ENCODE data around the gene CSH2.

Gene CSH2

GRCh38 chr17:63834431-63835166, 38.9 kb downstream of the CSH2 start:
- peak; percentile 23 to 60 (median 47) for DNase-seq (ENCODE audit: low read depth in 3 of 3)

- no peak for DNase-seq (ENCODE audit: low read depth in 3 of 3)
These were observed 39.6 kb downstream of the CSH2 start for GRCh38 chr17:63833741-63834373.

- DNase-seq (ENCODE audit: low read depth in 3 of 3): no peak
These were observed 40.3 kb downstream of the CSH2 start for GRCh38 chr17:63833026-63833740.

GRCh38 chr17:63832455-63832854, 41.0 kb downstream of the CSH2 start:
- DNase-seq (ENCODE audit: low read depth in 3 of 3): no peak

- DNase-seq (ENCODE audit: low read depth in 3 of 3): no peak
These were observed 41.5 kb downstream of the CSH2 start for GRCh38 chr17:63832014-63832413.

- DNase-seq (ENCODE audit: low read depth in 3 of 3): no peak
These were observed 42.0 kb downstream of the CSH2 start for GRCh38 chr17:63831505-63831904.

GRCh38 chr17:63830904-63831491, 42.5 kb downstream of the CSH2 start:
- DNase-seq (ENCODE audit: low read depth in 3 of 3): no peak

- DNase-seq (ENCODE audit: low read depth in 3 of 3): no peak
These were observed 43.2 kb downstream of the CSH2 start for GRCh38 chr17:63830278-63830677.

- no peak for DNase-seq (ENCODE audit: low read depth in 3 of 3)
These were observed 44.5 kb downstream of the CSH2 start for GRCh38 chr17:63828936-63829335.

- no peak for DNase-seq (ENCODE audit: low read depth in 3 of 3)
These were observed 45.7 kb downstream of the CSH2 start for GRCh38 chr17:63827801-63828221.

GRCh38 chr17:63827002-63827800, 46.3 kb downstream of the CSH2 start, which contains the start of the genes FTSJ3 and PSMC5:
Gene FTSJ3 (minus strand): TSS chr17:63827663. CDS start chr17:63826902, 761 bp downstream.
Gene PSMC5 (plus strand): TSS chr17:63827431. CDS start chr17:63827491, 60 bp downstream.
- DNase-seq (ENCODE audit: low read depth in 3 of 3): peak; percentile 83 to 93 (median 92)

- DNase-seq (ENCODE audit: low read depth in 3 of 3): no peak
These were observed 46.9 kb downstream of the CSH2 start for GRCh38 chr17:63826468-63827001.

- DNase-seq (ENCODE audit: low read depth in 3 of 3): no peak
These were observed 49.1 kb downstream of the CSH2 start for GRCh38 chr17:63824362-63824761.

GRCh38 chr17:63823659-63824331, 49.7 kb downstream of the CSH2 start:
- DNase-seq (ENCODE audit: low read depth in 3 of 3): no peak

GRCh38 chr17:63822537-63822936, 50.9 kb downstream of the CSH2 start:
- DNase-seq (ENCODE audit: low read depth in 3 of 3): no peak
